Breast epithelium (tissue), 4 donors: ENCODE data around the gene ARHGAP10. TPM values are rescaled to one million over a fixed set of nuclear protein-coding genes. Genes with fewer than 3 reads are reported as not detected.

Experiments used
- DNase-seq, 2 donors: peaks; one replicate each; pipeline ENCODE4 v3.0.0-alpha.2; 2019; ENCODE audit warnings: low spot score in 2 of 2
- H3K27ac ChIP-seq, 2 donors: fragments of 200-600 bp; sonication (generic) in 1 of 2; one replicate each; pipeline ENCODE4 v1.5.1; 2016 to 2019; ENCODE audit warnings: mild to moderate bottlenecking in 1 of 2
- H3K27me3 ChIP-seq, 2 donors: fragments of 200-600 bp; sonication (generic) in 1 of 2; one replicate each; pipeline versions ENCODE4 v1.5.1 to v1.6.0; 2017 to 2019; ENCODE audit warnings: control low read depth in 1 of 2, mild to moderate bottlenecking in 1 of 2
- H3K36me3 ChIP-seq: fragments of 200-600 bp; one replicate; pipeline ENCODE4 v1.5.1; 2019
- H3K4me1 ChIP-seq, 2 donors: fragments of 200-600 bp; sonication (generic); one replicate each; pipeline ENCODE4 v1.5.1; 2016 to 2019; ENCODE audit warnings: control low read depth in 1 of 2
- H3K4me3 ChIP-seq, 3 donors: fragments of 200-600 bp; sonication (generic); 1 replicate in 2 of 3; 2 replicates in 1 of 3; pipeline ENCODE4 v1.5.1; 2016 to 2019; ENCODE audit warnings: mild to moderate bottlenecking in 3 of 3, moderate library complexity in 2 of 3
- H3K9me3 ChIP-seq, 2 donors: fragments of 200-600 bp; sonication (generic) in 1 of 2; one replicate each; pipeline ENCODE4 v1.5.1; 2016 to 2019; ENCODE audit warnings: control low read depth in 1 of 2
- CTCF ChIP-seq, 3 donors: fragments of 450-650 bp; IDR thresholded peaks; one replicate each; pipeline ENCODE4 v1.5.1; 2016 to 2017; ENCODE audit warnings: antibody characterized with exemption in 3 of 3, mild to moderate bottlenecking in 3 of 3, moderate library complexity in 3 of 3
- POLR2A ChIP-seq: fragments of 450-650 bp; IDR thresholded peaks from one replicate; pipeline ENCODE4 v1.6.1; 2016; ENCODE audit warnings: antibody characterized with exemption, mild to moderate bottlenecking, moderate library complexity
- POLR2AphosphoS5 ChIP-seq, 3 donors: sonication (generic); formaldehyde crosslinking; IDR thresholded peaks; one replicate each; pipeline ENCODE4 v1.6.1; 2017; ENCODE audit warnings: antibody characterized with exemption in 3 of 3
- intact Hi-C: fragments of 100-400 bp; cut with DNase I; formaldehyde crosslinking; loops from one replicate; pipeline ENCODE4 v1.15.1; 2023; ENCODE audit warnings: low total_unique reads
- total RNA-seq, 3 donors: library from RNA; depleted of rRNA; stranded (reverse); fragments of >200 nt; gene quantifications; one replicate each; pipeline ENCODE4 v1.1.0, GENCODE V29; 2016

The ARHGAP10 gene
- total RNA-seq, 3 donors from 2014 or later: 49.5 to 138 (median 62.6) TPM

- Histone ChIP-seq H3K4me1 (no peaks in the 10 kb centered on the region), H3K4me3 (no peak overlapping the region), H3K9me3 (no peaks in the 10 kb centered on the region), H3K27ac (no peak overlapping the region), H3K36me3 (no peaks in the 10 kb centered on the region), H3K27me3 (no peaks in the 10 kb centered on the region)
- intact Hi-C loops: no loop called here
- no peak for TF ChIP-seq POLR2AphosphoS5 (IDR thresholded peaks at IDR 0.05)
- TF ChIP-seq POLR2A: no peak
- no peak for TF ChIP-seq CTCF (IDR thresholded peaks at IDR 0.05)
- no peak for DNase-seq
These were observed 313.0 kb downstream of the ARHGAP10 start for GRCh38 chr4:148044912-148045352.

- Histone ChIP-seq H3K27me3 (no peaks in the 10 kb centered on the region), H3K4me1 (no peaks in the 10 kb centered on the region), H3K4me3 (no peak overlapping the region), H3K27ac (no peak overlapping the region), H3K36me3 (no peaks in the 10 kb centered on the region), H3K9me3 (no peaks in the 10 kb centered on the region)
- TF ChIP-seq CTCF (IDR thresholded peaks at IDR 0.05): no peak
- TF ChIP-seq POLR2A: no peak
- no peak for TF ChIP-seq POLR2AphosphoS5 (IDR thresholded peaks at IDR 0.05)
- intact Hi-C loops: no loop called here
- no peak for DNase-seq
These were observed 316.7 kb downstream of the ARHGAP10 start for GRCh38 chr4:148048598-148048997.

GRCh38 chr4:148051403-148051802 lies 319.5 kb downstream of the ARHGAP10 start:
- Histone ChIP-seq H3K27me3 (no peaks in the 10 kb centered on the region), H3K27ac (no peak overlapping the region), H3K36me3 (no peaks in the 10 kb centered on the region), H3K9me3 (no peaks in the 10 kb centered on the region), H3K4me3 (no peak overlapping the region), H3K4me1 (no peaks in the 10 kb centered on the region)
- intact Hi-C loops: no loop called here
- no peak for DNase-seq
- no peak for TF ChIP-seq CTCF (IDR thresholded peaks at IDR 0.05)
- no peak for TF ChIP-seq POLR2AphosphoS5 (IDR thresholded peaks at IDR 0.05)
- no peak for TF ChIP-seq POLR2A

- no peaks in the 10 kb centered on the region for H3K27me3 ChIP-seq
- H3K4me3 ChIP-seq: no peak overlapping the region
- no peaks in the 10 kb centered on the region for H3K4me1 ChIP-seq
- H3K36me3 ChIP-seq: no peaks in the 10 kb centered on the region
- no peak for TF ChIP-seq POLR2AphosphoS5 (IDR thresholded peaks at IDR 0.05)
- no peak for TF ChIP-seq CTCF (IDR thresholded peaks at IDR 0.05)
- no peak for TF ChIP-seq POLR2A
- intact Hi-C loops: no loop called here
- no peaks in the 10 kb centered on the region for H3K9me3 ChIP-seq
- no peak overlapping the region for H3K27ac ChIP-seq
- no peak for DNase-seq
These were observed 320.6 kb downstream of the ARHGAP10 start for GRCh38 chr4:148052448-148052847.

GRCh38 chr4:148053298-148054003 lies 321.6 kb downstream of the ARHGAP10 start:
- no peaks in the 10 kb centered on the region for H3K9me3 ChIP-seq
- no peak for DNase-seq
- H3K4me1 ChIP-seq: no peaks in the 10 kb centered on the region
- H3K36me3 ChIP-seq: no peaks in the 10 kb centered on the region
- H3K27ac ChIP-seq: no peak overlapping the region
- H3K4me3 ChIP-seq: no peak overlapping the region
- TF ChIP-seq CTCF (IDR thresholded peaks at IDR 0.05) (no peak), POLR2AphosphoS5 (IDR thresholded peaks at IDR 0.05) (no peak), POLR2A (no peak)
- no peaks in the 10 kb centered on the region for H3K27me3 ChIP-seq
- intact Hi-C loops: no loop called here
